ENCODE measurements around the gene SUPT3H. TPM values are rescaled to one million over a fixed set of nuclear protein-coding genes. Genes with fewer than 3 reads are reported as not detected.
"Not testable (repeated sequence)": the region's sequence is repeated elsewhere in the genome, so short reads cannot be mapped to it uniquely, and the experiment has no call there.

The SUPT3H gene
- total RNA-seq, 1 experiment from 2014 or later = 15.8 TPM

DNA sequence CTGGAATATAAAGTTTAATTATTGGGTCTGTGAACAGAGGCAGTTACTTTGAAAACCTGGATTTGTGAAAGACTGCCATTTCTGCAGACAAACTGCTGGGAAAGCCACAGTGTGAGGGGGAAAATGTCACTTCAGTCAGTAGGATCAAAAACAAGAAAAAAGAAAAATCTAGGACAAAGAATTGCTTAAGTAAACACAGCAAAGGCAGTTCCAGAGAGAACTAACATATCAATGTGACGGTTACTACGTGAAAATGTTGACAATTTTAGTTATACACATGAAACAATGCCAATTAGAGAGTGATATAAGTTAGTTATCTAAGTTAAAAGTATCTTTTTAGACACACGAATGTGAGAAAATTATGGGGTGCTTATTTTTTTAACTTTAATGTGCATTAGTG lies 320.0 kb downstream of the SUPT3H start:
- DNase-seq = no peak
- no peaks in the 10 kb centered on the region for H3K36me3 ChIP-seq
- no peak overlapping the region for H3K4me3 ChIP-seq
- no peaks in the 10 kb centered on the region for H3K27me3 ChIP-seq
- H3K9me3 ChIP-seq (replicated peaks) = no peaks in the 10 kb centered on the region
- no peaks in the 10 kb centered on the region for H3K4me1 ChIP-seq
- no peak overlapping the region for H3K27ac ChIP-seq

DNA sequence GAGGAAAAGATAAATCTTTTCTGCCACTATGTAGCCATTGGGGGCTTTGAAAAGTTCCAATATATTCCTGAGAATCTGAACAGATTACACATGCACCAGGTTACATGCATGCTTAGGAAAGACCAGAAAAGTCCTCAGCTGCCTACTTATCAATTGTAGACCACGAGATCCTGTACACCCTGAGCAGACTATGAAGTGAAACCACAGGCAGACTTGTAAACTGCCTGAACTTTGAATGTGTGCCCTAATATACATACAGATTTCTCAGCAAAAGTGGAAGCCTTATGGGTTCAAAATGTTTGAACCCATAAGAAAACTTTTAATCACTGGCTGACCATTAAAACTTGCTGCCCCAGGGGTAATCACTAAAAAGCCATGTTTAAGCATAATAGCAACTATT lies 323.1 kb downstream of the SUPT3H start:
- Histone ChIP-seq H3K27ac (no peak overlapping the region), H3K4me1 (no peaks in the 10 kb centered on the region), H3K9me3 (replicated peaks) (no peaks in the 10 kb centered on the region), H3K27me3 (no peaks in the 10 kb centered on the region), H3K36me3 (no peaks in the 10 kb centered on the region), H3K4me3 (no peak overlapping the region)
- peak in 1 of 2 experiments; percentile 40 for DNase-seq

DNA sequence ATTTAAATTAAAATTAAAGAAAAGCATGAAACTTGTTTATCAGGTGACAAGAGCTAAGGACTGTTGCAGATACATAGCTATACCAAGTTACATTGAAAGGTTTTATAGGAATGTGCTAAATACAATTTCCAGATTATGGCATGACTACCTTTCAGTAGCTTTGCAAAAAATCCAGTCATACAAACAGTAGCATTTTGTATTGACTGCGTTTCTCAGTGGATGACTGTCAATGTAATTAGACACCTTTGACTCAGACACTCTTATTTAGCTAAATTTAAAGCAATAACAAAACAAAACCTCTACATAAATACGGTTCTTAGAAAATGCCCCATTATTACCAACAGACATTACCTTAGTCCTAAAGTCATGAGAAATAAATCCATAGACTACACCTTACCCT lies 325.4 kb downstream of the SUPT3H start:
- no peak for DNase-seq
- no peaks in the 10 kb centered on the region for H3K27me3 ChIP-seq
- H3K4me3 ChIP-seq = no peak overlapping the region
- H3K4me1 ChIP-seq = no peaks in the 10 kb centered on the region; the same call in 1 of the 2 replicates
- no peaks in the 10 kb centered on the region for H3K36me3 ChIP-seq
- no peak overlapping the region for H3K27ac ChIP-seq
- H3K9me3 ChIP-seq (replicated peaks) = no peaks in the 10 kb centered on the region

DNA sequence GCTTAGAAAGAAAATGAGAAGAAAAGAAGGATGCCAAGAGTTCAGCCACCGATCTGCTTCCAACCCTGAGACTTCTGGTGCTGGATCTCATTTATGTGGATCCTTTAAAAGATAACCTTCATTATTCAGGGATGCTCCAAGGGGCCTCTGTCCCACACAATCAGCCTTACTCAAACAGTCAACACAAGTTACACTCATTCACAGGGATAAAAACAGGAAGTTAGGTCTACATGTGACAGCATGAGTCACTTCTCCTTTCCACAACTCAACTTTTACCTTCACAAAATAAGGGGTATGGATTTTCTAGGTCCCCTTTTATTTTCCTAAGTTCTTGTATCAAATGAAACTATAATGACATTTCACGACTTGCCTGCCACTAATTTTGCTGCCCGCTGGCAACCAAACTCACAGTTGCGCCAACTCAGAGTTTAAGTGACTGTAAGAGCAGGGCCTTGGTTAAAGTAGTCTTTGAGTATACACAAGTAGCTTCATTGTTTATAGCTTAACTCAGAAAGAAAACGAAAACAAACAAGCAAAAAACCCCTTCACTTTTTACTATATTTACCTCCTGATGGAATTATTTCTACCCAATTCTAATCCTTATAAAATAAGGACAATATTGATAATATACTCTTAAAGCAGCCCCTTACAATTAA lies 328.4 kb downstream of the SUPT3H start:
- H3K36me3 ChIP-seq = no peaks in the 10 kb centered on the region
- H3K27me3 ChIP-seq = no peaks in the 10 kb centered on the region
- peaks cover 4% of the 10 kb centered on the region; the same call in 1 of the 2 replicates for H3K4me1 ChIP-seq
- no peak for DNase-seq
- H3K9me3 ChIP-seq (replicated peaks) = no peaks in the 10 kb centered on the region
- H3K4me3 ChIP-seq = no peak overlapping the region
- H3K27ac ChIP-seq = no peak overlapping the region

DNA sequence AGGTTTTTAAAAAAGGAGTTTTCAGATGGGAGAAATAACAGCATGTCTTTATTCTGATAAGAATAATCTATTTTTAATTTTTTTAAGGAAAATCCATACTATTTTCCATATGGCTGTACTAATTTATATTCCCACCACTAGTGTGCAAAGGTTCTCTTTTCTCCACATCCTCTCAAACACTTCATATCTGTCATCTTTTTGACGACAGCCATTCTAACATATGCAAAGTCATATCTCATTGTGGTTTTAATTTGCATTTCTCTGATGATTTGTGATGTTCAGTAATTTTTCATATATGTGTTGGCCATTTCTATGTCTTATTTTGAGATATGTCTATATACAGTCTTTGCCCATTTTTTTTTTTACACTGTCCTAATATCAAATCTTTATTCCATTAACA lies 330.2 kb downstream of the SUPT3H start:
- Histone ChIP-seq H3K9me3 (replicated peaks) (no peaks in the 10 kb centered on the region), H3K27ac (no peak overlapping the region), H3K27me3 (no peaks in the 10 kb centered on the region), H3K4me1 (peaks cover 4% of the 10 kb centered on the region; the same call in 1 of the 2 replicates), H3K36me3 (no peaks in the 10 kb centered on the region), H3K4me3 (no peak overlapping the region)
- DNase-seq = no peak

DNA sequence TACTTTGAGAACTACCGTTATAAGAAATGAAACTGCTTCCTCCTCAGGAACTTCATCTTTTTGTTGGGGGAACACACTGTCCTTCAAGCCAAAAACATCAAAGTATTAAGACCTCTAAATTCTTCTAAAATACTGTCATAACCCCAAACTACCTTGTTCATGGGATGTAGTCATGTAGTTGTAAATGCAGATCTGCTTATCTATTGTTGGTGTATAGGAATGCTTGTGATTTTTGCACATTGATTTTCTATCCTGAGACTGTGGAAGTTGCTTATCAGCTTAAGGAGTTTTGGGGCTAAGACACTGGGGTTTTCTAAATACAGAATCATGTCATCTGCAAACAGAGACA lies 332.5 kb downstream of the SUPT3H start:
- H3K27me3 ChIP-seq = no peaks in the 10 kb centered on the region
- no peaks in the 10 kb centered on the region for H3K36me3 ChIP-seq
- H3K27ac ChIP-seq = no peak overlapping the region
- no peak overlapping the region for H3K4me3 ChIP-seq
- no peaks in the 10 kb centered on the region for H3K9me3 ChIP-seq (replicated peaks)
- DNase-seq = no peak
- peaks cover 4% of the 10 kb centered on the region; the same call in 1 of the 2 replicates for H3K4me1 ChIP-seq

DNA sequence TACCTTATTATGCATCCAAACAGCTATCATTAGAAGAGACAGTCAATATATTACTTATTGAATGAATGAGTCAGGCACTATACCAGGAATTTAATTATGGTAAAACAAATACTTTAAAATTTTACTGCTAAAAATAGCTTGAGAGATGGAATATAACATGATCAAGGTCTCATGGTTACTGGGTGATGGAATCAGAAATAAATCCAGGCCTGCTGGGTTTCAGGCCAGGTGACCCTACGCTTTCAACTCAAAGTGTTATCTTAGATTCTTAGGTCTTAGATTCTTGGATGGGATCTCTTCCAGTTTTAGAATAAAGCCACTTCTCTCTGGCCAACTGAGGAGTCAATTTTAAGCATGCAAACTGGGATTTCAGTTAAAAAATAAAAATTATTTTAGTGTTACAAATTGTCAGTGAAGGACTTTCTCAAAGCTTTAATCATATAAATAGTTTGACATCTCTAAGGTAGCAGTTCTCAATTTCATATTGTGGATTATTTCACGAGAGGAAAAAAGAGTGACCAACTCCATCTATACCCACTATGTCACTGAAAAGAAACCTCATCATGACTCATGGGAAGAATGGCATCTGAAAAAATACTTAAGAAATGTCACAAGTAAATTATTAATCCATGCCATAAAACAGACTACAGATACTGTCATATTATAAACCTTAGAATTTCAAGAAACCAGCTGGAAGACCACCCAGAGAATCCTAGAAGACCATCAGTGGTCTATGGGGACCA lies 333.1 kb downstream of the SUPT3H start:
- no peaks in the 10 kb centered on the region for H3K36me3 ChIP-seq
- no peaks in the 10 kb centered on the region for H3K9me3 ChIP-seq (replicated peaks)
- no peak for DNase-seq
- H3K27me3 ChIP-seq = no peaks in the 10 kb centered on the region
- H3K4me3 ChIP-seq = no peak overlapping the region
- peaks cover 4% of the 10 kb centered on the region; the same call in 1 of the 2 replicates for H3K4me1 ChIP-seq
- no peak overlapping the region for H3K27ac ChIP-seq

DNA sequence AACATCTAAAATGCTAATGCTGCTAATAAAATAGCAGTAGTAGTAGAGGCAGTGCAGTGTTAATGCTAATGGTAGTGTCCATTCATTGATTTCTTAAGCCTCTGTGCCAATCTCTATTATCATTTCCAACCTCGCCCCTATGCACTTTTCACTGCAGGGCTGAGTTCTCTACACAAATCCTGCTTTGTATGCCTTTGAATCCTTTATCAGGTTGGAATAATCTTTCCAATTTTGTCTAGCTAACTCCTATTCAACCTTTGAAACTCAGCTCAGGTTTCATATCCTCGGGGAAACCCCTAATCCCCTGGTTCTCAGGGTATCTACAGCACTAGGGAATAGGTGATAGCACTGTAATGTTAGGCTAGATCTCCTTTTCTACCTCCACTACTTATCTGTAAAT lies 333.6 kb downstream of the SUPT3H start:
- Histone ChIP-seq H3K9me3 (replicated peaks) (no peaks in the 10 kb centered on the region), H3K27me3 (no peaks in the 10 kb centered on the region), H3K27ac (no peak overlapping the region), H3K4me1 (peaks cover 4% of the 10 kb centered on the region; the same call in 1 of the 2 replicates), H3K4me3 (no peak overlapping the region), H3K36me3 (no peaks in the 10 kb centered on the region)
- DNase-seq = peak in 1 of 2 experiments; percentile 50

DNA sequence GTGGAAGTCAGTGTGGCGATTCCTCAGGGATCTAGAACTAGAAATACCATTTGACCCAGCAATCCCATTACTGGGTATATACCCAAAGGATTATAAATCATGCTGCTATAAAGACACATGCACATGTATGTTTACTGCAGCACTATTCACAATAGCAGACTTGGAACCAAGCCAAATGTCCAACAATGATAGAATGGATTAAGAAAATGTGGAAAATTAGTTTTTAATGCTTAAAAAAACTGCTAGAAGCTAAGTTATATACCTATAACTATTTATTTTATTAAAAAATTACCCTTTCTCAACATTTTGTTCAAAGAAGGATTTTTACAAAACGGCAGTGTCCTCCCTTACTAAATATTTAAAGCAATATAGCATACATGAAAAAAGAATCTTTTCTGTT lies 335.1 kb downstream of the SUPT3H start:
- H3K4me1 ChIP-seq; H3K9me3 ChIP-seq (replicated peaks); DNase-seq; H3K4me3 ChIP-seq; H3K27me3 ChIP-seq; H3K36me3 ChIP-seq; H3K27ac ChIP-seq: not testable (repeated sequence)

DNA sequence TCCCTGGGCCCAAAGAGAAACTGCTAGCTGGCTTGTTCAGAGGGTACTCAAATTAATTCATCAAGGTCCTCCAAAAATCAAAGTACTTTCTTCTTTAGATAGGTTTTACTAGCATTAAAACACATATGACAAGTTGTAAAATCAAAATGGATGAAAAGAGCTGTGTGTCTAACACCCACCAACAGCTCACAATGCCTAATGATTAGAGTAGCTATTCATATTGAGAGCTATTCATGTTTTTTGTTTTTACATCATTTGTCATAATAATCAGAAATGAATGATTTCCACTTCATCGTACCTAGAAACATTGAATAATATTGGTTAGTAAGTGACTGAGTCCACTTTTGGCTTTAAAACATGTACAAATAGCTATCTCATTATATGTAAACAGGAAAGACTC lies 339.5 kb downstream of the SUPT3H start:
- no peaks in the 10 kb centered on the region for H3K27me3 ChIP-seq

DNA sequence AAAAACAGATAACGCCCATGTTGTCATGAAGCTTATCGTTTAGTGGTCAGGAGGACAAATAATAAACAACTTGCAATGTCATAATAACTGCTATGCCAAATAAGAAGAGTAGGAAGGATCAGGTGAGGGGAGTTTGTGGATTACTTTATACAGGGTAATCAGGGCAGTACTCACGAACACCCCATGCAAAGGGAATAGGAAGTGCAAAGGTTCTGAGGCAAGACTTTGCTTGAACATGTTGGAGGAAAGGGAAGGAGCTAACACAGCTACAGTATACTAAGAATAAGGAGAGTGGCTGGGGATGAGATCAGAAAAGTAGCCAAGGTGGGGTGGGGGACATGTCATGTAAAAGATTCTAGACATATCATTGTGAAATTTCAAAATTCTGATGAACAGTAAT lies 341.6 kb downstream of the SUPT3H start:
- no peak overlapping the region for H3K4me3 ChIP-seq
- H3K27me3 ChIP-seq = no peaks in the 10 kb centered on the region
- no peaks in the 10 kb centered on the region for H3K36me3 ChIP-seq
- no peaks in the 10 kb centered on the region for H3K4me1 ChIP-seq
- no peaks in the 10 kb centered on the region for H3K9me3 ChIP-seq (replicated peaks)
- no peak overlapping the region for H3K27ac ChIP-seq
- no peak for DNase-seq

More for the DNA sequence above, 339.5 kb downstream of the SUPT3H start:
- Histone ChIP-seq H3K36me3 (no peaks in the 10 kb centered on the region), H3K4me3 (no peak overlapping the region), H3K4me1 (no peaks in the 10 kb centered on the region), H3K9me3 (replicated peaks) (no peaks in the 10 kb centered on the region), H3K27ac (no peak overlapping the region)
- DNase-seq = no peak

DNA sequence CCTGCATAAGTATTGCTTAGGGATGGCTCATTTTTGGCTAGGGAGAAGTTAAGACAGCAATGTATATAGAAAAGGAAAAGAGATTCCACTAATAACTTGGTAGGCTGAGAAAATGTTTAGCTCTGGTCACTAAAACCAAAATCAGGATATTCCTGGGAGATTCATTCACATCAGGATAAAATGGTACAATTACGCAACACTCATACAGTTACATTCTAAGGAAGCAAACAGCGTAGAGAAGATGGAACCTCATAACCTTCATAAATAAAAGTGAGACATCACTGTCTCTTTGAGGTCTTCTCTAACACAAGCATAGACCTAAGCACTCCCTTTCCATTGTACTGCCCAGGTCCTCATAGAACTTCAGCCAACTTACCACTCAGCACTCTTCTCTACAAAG lies 345.3 kb downstream of the SUPT3H start:
- no peaks in the 10 kb centered on the region; the same call in 1 of the 2 replicates for H3K9me3 ChIP-seq (replicated peaks)
- no peaks in the 10 kb centered on the region for H3K27me3 ChIP-seq
- no peak overlapping the region for H3K4me3 ChIP-seq
- H3K27ac ChIP-seq = no peak overlapping the region
- H3K4me1 ChIP-seq = no peaks in the 10 kb centered on the region
- H3K36me3 ChIP-seq = no peaks in the 10 kb centered on the region
- no peak for DNase-seq

DNA sequence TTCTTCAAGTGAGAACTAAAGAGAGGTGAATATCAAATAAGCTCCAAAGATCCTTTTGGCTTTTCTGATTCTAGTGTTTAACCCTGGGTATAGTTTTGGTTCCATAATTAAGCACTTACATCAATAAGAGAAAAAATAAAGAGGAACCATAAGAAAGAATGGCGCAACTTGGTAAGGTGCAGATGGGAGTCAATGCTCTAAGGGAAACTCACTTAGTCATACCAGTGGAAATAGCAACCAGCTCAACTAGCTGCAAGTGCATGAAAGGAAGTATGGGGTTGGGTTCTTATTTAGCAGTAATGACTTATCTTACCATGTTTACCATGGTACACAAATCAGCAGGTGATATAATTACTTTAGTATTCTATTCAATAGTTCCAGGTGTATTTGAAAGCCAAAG lies 346.1 kb downstream of the SUPT3H start:
- Histone ChIP-seq H3K9me3 (replicated peaks) (no peaks in the 10 kb centered on the region; the same call in 1 of the 2 replicates), H3K4me1 (no peaks in the 10 kb centered on the region), H3K27me3 (no peaks in the 10 kb centered on the region), H3K4me3 (no peak overlapping the region), H3K36me3 (no peaks in the 10 kb centered on the region), H3K27ac (no peak overlapping the region)
- DNase-seq = no peak

DNA sequence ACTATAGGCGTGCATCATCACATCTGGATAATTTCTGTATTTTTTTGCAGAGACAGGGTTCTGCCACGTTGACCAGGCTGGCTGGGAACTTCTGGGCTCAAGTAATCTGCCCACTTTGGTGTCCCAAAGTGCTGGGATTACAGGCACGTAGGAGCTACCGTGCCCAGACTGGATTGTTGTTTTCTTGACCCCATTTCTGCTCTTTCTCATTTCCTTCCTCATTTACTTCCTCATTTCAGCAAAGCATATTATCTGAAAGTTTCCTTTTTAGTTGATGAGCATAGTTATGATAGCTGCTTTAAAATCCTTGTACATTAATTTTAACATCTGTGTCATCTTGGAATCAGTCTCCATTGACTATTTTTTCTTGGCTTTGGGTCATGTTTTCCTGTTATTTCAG lies 350.6 kb downstream of the SUPT3H start:
- DNase-seq = no peak
- Histone ChIP-seq H3K4me3 (no peak overlapping the region), H3K9me3 (replicated peaks) (no peaks in the 10 kb centered on the region; the same call in 1 of the 2 replicates), H3K4me1 (no peaks in the 10 kb centered on the region), H3K27ac (no peak overlapping the region), H3K27me3 (no peaks in the 10 kb centered on the region), H3K36me3 (no peaks in the 10 kb centered on the region; the same call in 1 of the 2 replicates)

DNA sequence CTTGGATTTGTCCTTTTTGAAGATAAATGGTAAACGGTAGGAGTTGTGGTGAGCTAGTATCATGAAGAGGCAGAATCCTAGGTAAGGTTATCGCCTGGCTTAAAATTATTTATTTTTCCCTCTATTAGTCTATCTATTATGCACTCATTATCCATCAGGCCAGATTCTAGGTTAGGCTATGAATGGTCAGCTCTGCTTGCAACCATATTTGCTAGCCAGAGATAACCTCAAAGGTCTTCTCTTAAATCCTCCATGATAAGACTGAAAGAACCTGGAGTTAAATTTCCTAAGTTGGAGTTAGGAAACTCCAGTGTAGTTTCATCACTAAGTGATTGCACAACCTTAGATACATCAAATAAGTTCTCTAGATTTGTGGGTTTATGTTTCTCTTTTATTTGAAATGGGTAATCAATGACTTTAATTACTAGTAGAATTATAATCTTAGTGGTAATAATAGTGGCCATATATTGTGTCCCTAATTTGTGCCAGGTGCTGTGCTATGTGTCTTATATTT lies 351.7 kb downstream of the SUPT3H start:
- Histone ChIP-seq H3K4me1 (no peaks in the 10 kb centered on the region), H3K27me3 (no peaks in the 10 kb centered on the region), H3K27ac (no peak overlapping the region), H3K4me3 (no peak overlapping the region), H3K9me3 (replicated peaks) (no peaks in the 10 kb centered on the region; the same call in 1 of the 2 replicates), H3K36me3 (no peaks in the 10 kb centered on the region; the same call in 1 of the 2 replicates)
- no peak for DNase-seq
